ENCODE results near the gene PSG5.

- TF ChIP-seq, protein P1, sequence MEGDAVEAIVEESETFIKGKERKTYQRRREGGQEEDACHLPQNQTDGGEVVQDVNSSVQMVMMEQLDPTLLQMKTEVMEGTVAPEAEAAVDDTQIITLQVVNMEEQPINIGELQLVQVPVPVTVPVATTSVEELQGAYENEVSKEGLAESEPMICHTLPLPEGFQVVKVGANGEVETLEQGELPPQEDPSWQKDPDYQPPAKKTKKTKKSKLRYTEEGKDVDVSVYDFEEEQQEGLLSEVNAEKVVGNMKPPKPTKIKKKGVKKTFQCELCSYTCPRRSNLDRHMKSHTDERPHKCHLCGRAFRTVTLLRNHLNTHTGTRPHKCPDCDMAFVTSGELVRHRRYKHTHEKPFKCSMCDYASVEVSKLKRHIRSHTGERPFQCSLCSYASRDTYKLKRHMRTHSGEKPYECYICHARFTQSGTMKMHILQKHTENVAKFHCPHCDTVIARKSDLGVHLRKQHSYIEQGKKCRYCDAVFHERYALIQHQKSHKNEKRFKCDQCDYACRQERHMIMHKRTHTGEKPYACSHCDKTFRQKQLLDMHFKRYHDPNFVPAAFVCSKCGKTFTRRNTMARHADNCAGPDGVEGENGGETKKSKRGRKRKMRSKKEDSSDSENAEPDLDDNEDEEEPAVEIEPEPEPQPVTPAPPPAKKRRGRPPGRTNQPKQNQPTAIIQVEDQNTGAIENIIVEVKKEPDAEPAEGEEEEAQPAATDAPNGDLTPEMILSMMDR (IDR thresholded peaks at IDR 0.05 in 8 of 11, conservative IDR thresholded peaks at IDR 0.05 in 3 of 11), result no peak
- TF ChIP-seq POLR2A (IDR thresholded peaks at IDR 0.05), result no peak
Measured at GRCh38 chr19:43132696-43133095, 53.6 kb downstream of the PSG5 start.

All from spleen (tissue), 7 donors.